ENCODE data around the gene MAD1L1. TPM values are rescaled to one million over a fixed set of nuclear protein-coding genes. Genes with fewer than 3 reads are reported as not detected.

The MAD1L1 gene
- total RNA-seq, 2 experiments from 2014 or later: 58.3 to 65.3 TPM

DNA sequence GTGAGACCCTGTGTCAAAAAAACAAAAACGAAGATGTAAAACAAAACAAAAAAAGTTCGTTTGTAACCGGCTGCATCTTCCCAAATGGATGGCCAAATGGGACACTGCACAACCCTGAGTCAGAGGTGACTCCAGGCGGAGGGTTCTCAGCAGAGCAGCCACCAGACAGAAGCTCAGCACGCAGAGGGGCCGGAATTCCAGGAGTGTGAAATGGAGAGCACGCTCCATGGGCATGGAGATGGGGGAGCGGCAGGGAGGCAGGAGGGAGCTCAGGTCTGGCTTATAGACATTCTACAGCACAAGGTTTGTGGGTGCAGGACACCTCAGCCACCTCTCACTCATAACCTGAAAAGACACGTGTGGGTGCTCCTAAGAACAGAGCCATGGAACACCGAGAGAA lies 227.0 kb downstream of the MAD1L1 start:
- TF ChIP-seq EZH2phosphoT487 (IDR thresholded peaks at IDR 0.05; ENCODE audit: borderline replicate concordance, low read depth, low read length): no peak
- TF ChIP-seq, protein P1, sequence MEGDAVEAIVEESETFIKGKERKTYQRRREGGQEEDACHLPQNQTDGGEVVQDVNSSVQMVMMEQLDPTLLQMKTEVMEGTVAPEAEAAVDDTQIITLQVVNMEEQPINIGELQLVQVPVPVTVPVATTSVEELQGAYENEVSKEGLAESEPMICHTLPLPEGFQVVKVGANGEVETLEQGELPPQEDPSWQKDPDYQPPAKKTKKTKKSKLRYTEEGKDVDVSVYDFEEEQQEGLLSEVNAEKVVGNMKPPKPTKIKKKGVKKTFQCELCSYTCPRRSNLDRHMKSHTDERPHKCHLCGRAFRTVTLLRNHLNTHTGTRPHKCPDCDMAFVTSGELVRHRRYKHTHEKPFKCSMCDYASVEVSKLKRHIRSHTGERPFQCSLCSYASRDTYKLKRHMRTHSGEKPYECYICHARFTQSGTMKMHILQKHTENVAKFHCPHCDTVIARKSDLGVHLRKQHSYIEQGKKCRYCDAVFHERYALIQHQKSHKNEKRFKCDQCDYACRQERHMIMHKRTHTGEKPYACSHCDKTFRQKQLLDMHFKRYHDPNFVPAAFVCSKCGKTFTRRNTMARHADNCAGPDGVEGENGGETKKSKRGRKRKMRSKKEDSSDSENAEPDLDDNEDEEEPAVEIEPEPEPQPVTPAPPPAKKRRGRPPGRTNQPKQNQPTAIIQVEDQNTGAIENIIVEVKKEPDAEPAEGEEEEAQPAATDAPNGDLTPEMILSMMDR (conservative IDR thresholded peaks at IDR 0.05; ENCODE audit: low read length): no peak
- Histone ChIP-seq H3K79me2 (ENCODE audit: insufficient read depth, low read depth, low read length) (no peaks in the 10 kb centered on the region), H3K27ac (ENCODE audit: low read depth, low read length, poor library complexity, severe bottlenecking) (no peak overlapping the region), H3K36me3 (ENCODE audit: insufficient read depth, low read length) (no peaks in the 10 kb centered on the region), H3K4me3 (ENCODE audit: low read depth, low read length, poor library complexity, severe bottlenecking) (no peak overlapping the region), H3K9me3 (ENCODE audit: low read length) (no peaks in the 10 kb centered on the region), H4K20me1 (ENCODE audit: insufficient read depth, low read length) (no peaks in the 10 kb centered on the region), H3K4me2 (ENCODE audit: low read length) (no peak overlapping the region), H3K4me1 (ENCODE audit: insufficient read depth, low read length, poor library complexity, severe bottlenecking) (no peaks in the 10 kb centered on the region), H2AFZ (ENCODE audit: low read length) (no peak overlapping the region), H3K9me2 (ENCODE audit: insufficient read depth, low read length) (no peaks in the 10 kb centered on the region)
- CTCF ChIA-PET (ENCODE audit: unreplicated experiment): no interaction called here
- no TSS peak for BruUV-seq (replicated peaks)
- POLR2A ChIA-PET: interaction anchor here (0.6 to 0.9 kb wide), 2 partner anchors 35 to 111 kb away, joined by 3 read pairs; no protein-coding TSS in a partner anchor
- DNase-seq (ENCODE audit: low spot score): no peak
- intact Hi-C loops (cut with micrococcal nuclease; ENCODE audit: unreplicated experiment): no loop called here

DNA sequence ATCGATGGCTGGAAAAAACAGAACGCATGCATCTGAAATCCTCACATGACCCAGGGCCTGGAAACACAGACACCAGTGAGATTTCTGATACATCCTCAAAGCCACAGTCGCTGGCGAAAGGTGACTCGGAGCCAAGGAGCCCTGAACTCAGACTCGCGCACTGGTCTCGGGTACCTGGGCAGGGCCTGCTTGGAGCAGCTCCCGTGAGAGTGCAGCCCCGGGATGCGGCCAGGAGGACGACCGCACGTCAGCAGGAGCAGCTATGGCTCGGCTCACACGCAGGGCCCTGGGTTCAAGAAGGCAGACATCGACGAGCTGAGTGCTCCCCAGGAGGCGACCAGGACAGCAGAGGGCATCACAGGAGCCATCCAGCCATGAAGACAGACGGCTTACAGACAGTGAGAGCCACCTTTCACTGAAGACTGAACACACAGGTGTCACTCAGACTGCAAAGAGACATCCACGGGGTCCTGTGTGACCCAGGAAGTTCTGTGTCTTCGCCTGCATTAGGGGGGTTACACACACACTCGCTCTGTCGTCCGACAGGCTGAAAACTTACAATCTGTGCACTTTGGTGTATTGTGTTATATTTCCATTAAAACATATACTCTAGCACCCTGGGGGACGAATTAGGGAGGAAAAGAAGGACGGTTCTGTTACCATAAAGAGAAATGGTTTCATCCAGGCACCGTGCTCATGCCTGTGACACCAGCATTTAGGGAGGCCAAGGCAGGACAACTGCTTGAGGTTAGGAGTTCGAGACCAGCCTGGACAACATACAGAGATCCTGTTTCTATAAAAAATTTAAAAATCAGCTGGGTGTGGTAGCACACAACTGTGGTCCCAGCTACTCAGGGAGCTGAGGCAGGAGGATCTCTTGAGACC lies 227.7 kb downstream of the MAD1L1 start:
- Histone ChIP-seq H3K4me3 (ENCODE audit: low read depth, low read length, poor library complexity, severe bottlenecking) (no peak overlapping the region), H3K79me2 (ENCODE audit: insufficient read depth, low read depth, low read length) (no peaks in the 10 kb centered on the region), H3K9me3 (ENCODE audit: low read length) (no peaks in the 10 kb centered on the region), H3K9me2 (ENCODE audit: insufficient read depth, low read length) (no peaks in the 10 kb centered on the region), H2AFZ (ENCODE audit: low read length) (no peak overlapping the region), H3K27ac (ENCODE audit: low read depth, low read length, poor library complexity, severe bottlenecking) (no peak overlapping the region), H3K4me1 (ENCODE audit: insufficient read depth, low read length, poor library complexity, severe bottlenecking) (no peaks in the 10 kb centered on the region), H3K36me3 (ENCODE audit: insufficient read depth, low read length) (no peaks in the 10 kb centered on the region), H4K20me1 (ENCODE audit: insufficient read depth, low read length) (no peaks in the 10 kb centered on the region), H3K4me2 (ENCODE audit: low read length) (no peak overlapping the region)
- TF ChIP-seq EZH2phosphoT487 (IDR thresholded peaks at IDR 0.05; ENCODE audit: borderline replicate concordance, low read depth, low read length): no peak
- TF ChIP-seq, protein P1 (conservative IDR thresholded peaks at IDR 0.05; ENCODE audit: low read length): no peak
- CTCF ChIA-PET (ENCODE audit: unreplicated experiment): no interaction called here
- DNase-seq (ENCODE audit: low spot score): peak; percentile 25
- intact Hi-C loops (cut with micrococcal nuclease; ENCODE audit: unreplicated experiment): no loop called here
- POLR2A ChIA-PET: interaction anchor here (0.9 kb wide), 1 partner anchor 110 kb away, joined by 3 read pairs; no protein-coding TSS in a partner anchor
- no TSS peak for BruUV-seq (replicated peaks)

All from OCI-LY7 (cell line).